CD14-positive monocyte (primary cell): Measurements from ENCODE around the gene SCARB1. TPM values are rescaled to one million over a fixed set of nuclear protein-coding genes. Genes with fewer than 3 reads are reported as not detected.

Experiments used
- DNase-seq, 3 donors: peaks; one replicate each; pipeline ENCODE4 v3.0.0-alpha.2; 2011 to 2022
- H2AFZ ChIP-seq: 2 replicates; pipeline ENCODE4 v1.6.0; 2012; ENCODE audit warnings: mild to moderate bottlenecking, low read depth, low read length, inconsistent platforms; ENCODE audit not compliant: insufficient read depth, poor library complexity, severe bottlenecking
- H3K27ac ChIP-seq, 2 donors: 1 replicate in 1 of 2; 2 replicates in 1 of 2; pipeline ENCODE4 v1.5.1; 2012 to 2013; ENCODE audit warnings: low read length in 2 of 2, control low read depth in 1 of 2, inconsistent platforms in 1 of 2, low read depth in 1 of 2, mild to moderate bottlenecking in 1 of 2
- H3K27me3 ChIP-seq, 2 donors: one replicate each; pipeline versions ENCODE4 v1.6.0 to v1.6.1; 2011 to 2013; ENCODE audit warnings: low read length in 2 of 2; ENCODE audit not compliant: control insufficient read depth in 2 of 2, insufficient read depth in 2 of 2
- H3K36me3 ChIP-seq, 2 donors: replicated peaks in 1 of 2; 1 replicate in 1 of 2; 2 replicates in 1 of 2; pipeline versions ENCODE4 v1.5.1 to v1.6.1; 2012 to 2013; ENCODE audit warnings: low read length in 2 of 2, control low read depth in 1 of 2, inconsistent platforms in 1 of 2, mild to moderate bottlenecking in 1 of 2; ENCODE audit not compliant: insufficient read depth in 2 of 2, control insufficient read depth in 1 of 2
- H3K4me1 ChIP-seq, 2 donors: 1 replicate in 1 of 2; 2 replicates in 1 of 2; pipeline versions ENCODE4 v1.5.1 to v1.6.1; 2012 to 2013; ENCODE audit warnings: low read length in 2 of 2, control low read depth in 1 of 2, inconsistent platforms in 1 of 2, mild to moderate bottlenecking in 1 of 2, moderate library complexity in 1 of 2; ENCODE audit not compliant: insufficient read depth in 2 of 2, control insufficient read depth in 1 of 2
- H3K4me2 ChIP-seq: replicated peaks from 2 replicates; pipeline ENCODE3; 2012; ENCODE audit warnings: low read length, moderate library complexity, mild to moderate bottlenecking; ENCODE audit not compliant: poor library complexity, severe bottlenecking; ENCODE audit errors: extremely low read depth
- H3K4me3 ChIP-seq, 3 experiments: fragments of 200-600 bp in 1 of 3; sonication (generic) in 1 of 3; replicated peaks in 1 of 3; 1 replicate in 2 of 3; 2 replicates in 1 of 3; pipeline ENCODE4 v1.5.1; 2011 to 2013; ENCODE audit warnings: low read length in 3 of 3, mild to moderate bottlenecking in 3 of 3, control low read depth in 2 of 3, low read depth in 2 of 3, inconsistent platforms in 1 of 3, moderate library complexity in 1 of 3
- H3K79me2 ChIP-seq: 2 replicates; pipeline ENCODE4 v1.6.0; 2012; ENCODE audit warnings: mild to moderate bottlenecking, control low read depth, inconsistent platforms, low read length, moderate library complexity; ENCODE audit not compliant: insufficient read depth
- H3K9ac ChIP-seq: 2 replicates; pipeline ENCODE4 v1.6.0; 2017; ENCODE audit warnings: low read length, mild to moderate bottlenecking; ENCODE audit not compliant: insufficient read depth, poor library complexity, severe bottlenecking
- H3K9me3 ChIP-seq, 2 donors: replicated peaks in 1 of 2; 1 replicate in 1 of 2; 2 replicates in 1 of 2; pipeline versions ENCODE4 v1.5.1 to v1.6.1; 2012 to 2013; ENCODE audit warnings: low read length in 2 of 2, control low read depth in 1 of 2; ENCODE audit not compliant: control insufficient read depth in 1 of 2, insufficient read depth in 1 of 2
- H4K20me1 ChIP-seq: 2 replicates; pipeline ENCODE4 v1.6.0; 2012; ENCODE audit warnings: mild to moderate bottlenecking, low read length, control low read depth, moderate library complexity; ENCODE audit not compliant: insufficient read depth
- H3K27ac Mint-ChIP-seq, 7 donors: one replicate each; pipeline ENCODE4 v1.8.0; 2020; ENCODE audit warnings: mild to moderate bottlenecking in 7 of 7, mixed read lengths in 7 of 7, moderate library complexity in 6 of 7, inconsistent platforms in 2 of 7
- H3K27me3 Mint-ChIP-seq, 3 donors: one replicate each; pipeline ENCODE4 v1.8.0; 2021 to 2022; ENCODE audit warnings: low read depth in 3 of 3, mild to moderate bottlenecking in 3 of 3, mixed read lengths in 3 of 3, moderate library complexity in 3 of 3, inconsistent platforms in 1 of 3
- H3K36me3 Mint-ChIP-seq, 2 donors: one replicate each; pipeline ENCODE4 v1.8.0; 2020; ENCODE audit warnings: mixed read lengths in 2 of 2, inconsistent platforms in 1 of 2, mild to moderate bottlenecking in 1 of 2
- H3K4me1 Mint-ChIP-seq: one replicate; pipeline ENCODE4 v1.8.0; 2020; ENCODE audit warnings: mild to moderate bottlenecking, mixed read lengths
- H3K4me3 Mint-ChIP-seq, 2 donors: one replicate each; pipeline ENCODE4 v1.8.0; 2020; ENCODE audit warnings: mild to moderate bottlenecking in 2 of 2, mixed read lengths in 2 of 2, moderate library complexity in 1 of 2
- H3K9me3 Mint-ChIP-seq, 7 donors: one replicate each; pipeline ENCODE4 v1.8.0; 2020 to 2022; ENCODE audit warnings: mixed read lengths in 7 of 7, mild to moderate bottlenecking in 6 of 7, moderate library complexity in 6 of 7, inconsistent platforms in 2 of 7
- WGBS: methylation state at CpG from one replicate; pipeline ENCODE4 v1.1.5; 2013; ENCODE audit warnings: missing lambda C conversion rate; ENCODE audit not compliant: insufficient coverage; 5-methylcytosine and 5-hydroxymethylcytosine counted together
- intact Hi-C, 2 donors: fragments of 100-400 bp; cut with micrococcal nuclease; formaldehyde crosslinking; loops; one replicate each; pipeline versions ENCODE4 v1.15.0 to v1.15.1; 2023
- polyA plus RNA-seq, 3 donors: library from polyadenylated mRNA; depleted of rRNA in 1 of 3; unstranded in 2 of 3; stranded (reverse) in 1 of 3; fragments of 300-500 nt in 2 of 3; fragments of >200 nt in 1 of 3; fragmentation: Illumina TruSeq in 2 of 3; gene quantifications; 1 replicate in 2 of 3; 2 replicates in 1 of 3; pipeline ENCODE4 v1.2.3, GENCODE V29; 2012 to 2021
- TF ChIP-seq, protein P1 (sequence below): fragments of 200-600 bp; IDR thresholded peaks from one replicate; pipeline ENCODE4 v1.8.0; 2022; ENCODE audit warnings: antibody characterized with exemption, mild to moderate bottlenecking

The SCARB1 gene
- polyA plus RNA-seq, 3 donors, result 13.1 to 34.3 (median 15.2) TPM

- no peaks in the 10 kb centered on the region for H3K27me3 ChIP-seq
- no peak overlapping the region for H3K27ac ChIP-seq
- H2AFZ ChIP-seq, result no peak overlapping the region
- no peak overlapping the region for H3K4me3 ChIP-seq
- peaks cover 13 to 50% of the 10 kb centered on the region in 2 donors for H3K36me3 ChIP-seq
- intact Hi-C loops, result no loop called here
- Mint-ChIP-seq H3K4me3 (no peak overlapping the region), H3K4me1 (peaks cover 36% of the 10 kb centered on the region), H3K27me3 (peaks cover 0 to 3% (median 2%) of the 10 kb centered on the region in 3 donors), H3K9me3 (peaks cover 0 to 7% (median 0%) of the 10 kb centered on the region in 7 donors), H3K36me3 (peaks cover 40 to 43% of the 10 kb centered on the region in 2 donors), H3K27ac (no peak overlapping the region)
- H3K4me2 ChIP-seq, result no peak overlapping the region
- H3K9ac ChIP-seq, result no peak overlapping the region
- DNase-seq, result no peak
- H3K4me1 ChIP-seq, result peaks cover 15 to 33% of the 10 kb centered on the region in 2 donors
- H3K79me2 ChIP-seq, result no peaks in the 10 kb centered on the region
- peaks cover 3% of the 10 kb centered on the region for H4K20me1 ChIP-seq
- WGBS, result 100% methylated on average over 2 of the region's 3 CpGs
- TF ChIP-seq, protein P1, sequence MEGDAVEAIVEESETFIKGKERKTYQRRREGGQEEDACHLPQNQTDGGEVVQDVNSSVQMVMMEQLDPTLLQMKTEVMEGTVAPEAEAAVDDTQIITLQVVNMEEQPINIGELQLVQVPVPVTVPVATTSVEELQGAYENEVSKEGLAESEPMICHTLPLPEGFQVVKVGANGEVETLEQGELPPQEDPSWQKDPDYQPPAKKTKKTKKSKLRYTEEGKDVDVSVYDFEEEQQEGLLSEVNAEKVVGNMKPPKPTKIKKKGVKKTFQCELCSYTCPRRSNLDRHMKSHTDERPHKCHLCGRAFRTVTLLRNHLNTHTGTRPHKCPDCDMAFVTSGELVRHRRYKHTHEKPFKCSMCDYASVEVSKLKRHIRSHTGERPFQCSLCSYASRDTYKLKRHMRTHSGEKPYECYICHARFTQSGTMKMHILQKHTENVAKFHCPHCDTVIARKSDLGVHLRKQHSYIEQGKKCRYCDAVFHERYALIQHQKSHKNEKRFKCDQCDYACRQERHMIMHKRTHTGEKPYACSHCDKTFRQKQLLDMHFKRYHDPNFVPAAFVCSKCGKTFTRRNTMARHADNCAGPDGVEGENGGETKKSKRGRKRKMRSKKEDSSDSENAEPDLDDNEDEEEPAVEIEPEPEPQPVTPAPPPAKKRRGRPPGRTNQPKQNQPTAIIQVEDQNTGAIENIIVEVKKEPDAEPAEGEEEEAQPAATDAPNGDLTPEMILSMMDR, result no peak
- H3K9me3 ChIP-seq, result peaks cover 0 to 5% of the 10 kb centered on the region in 2 donors
Observed at GRCh38 chr12:124813782-124814181, 49.9 kb downstream of the SCARB1 start.

- Histone ChIP-seq H3K4me1 (peaks cover 15 to 33% of the 10 kb centered on the region in 2 donors), H3K36me3 (peaks cover 13 to 50% of the 10 kb centered on the region in 2 donors), H3K4me2 (no peak overlapping the region), H4K20me1 (peaks cover 1% of the 10 kb centered on the region), H3K79me2 (no peaks in the 10 kb centered on the region), H3K4me3 (no peak overlapping the region), H3K27me3 (no peaks in the 10 kb centered on the region), H3K9ac (no peak overlapping the region), H3K9me3 (peaks cover 0 to 5% of the 10 kb centered on the region in 2 donors), H3K27ac (no peak overlapping the region), H2AFZ (no peak overlapping the region)
- H3K4me3 Mint-ChIP-seq, result no peak overlapping the region
- peaks cover 0 to 7% (median 0%) of the 10 kb centered on the region in 7 donors for H3K9me3 Mint-ChIP-seq
- H3K27me3 Mint-ChIP-seq, result peaks cover 0 to 2% (median under 1%) of the 10 kb centered on the region in 3 donors
- intact Hi-C loops, result no loop called here
- no CpG with 5 or more reads among the region's 2 CpGs for WGBS
- H3K36me3 Mint-ChIP-seq, result peaks cover 42 to 43% of the 10 kb centered on the region in 2 donors
- no peak for DNase-seq
- H3K4me1 Mint-ChIP-seq, result peaks cover 36% of the 10 kb centered on the region
- TF ChIP-seq, protein P1, result no peak
- no peak overlapping the region for H3K27ac Mint-ChIP-seq
Observed at GRCh38 chr12:124812979-124813378, 50.7 kb downstream of the SCARB1 start.
